Neural progenitor cell (in vitro differentiated cells): Measurements from ENCODE around the gene RAB11B.

Experiments used
- EZH2 ChIP-seq: fragments of 200-600 bp; sonication (generic); IDR thresholded peaks from 2 replicates; pipeline ENCODE4 v1.6.1; 2017; ENCODE audit warnings: antibody characterized with exemption, mild to moderate bottlenecking, moderate library complexity
- TF ChIP-seq, protein P1 (sequence below): fragments of 200-600 bp; sonication (generic); IDR thresholded peaks from 2 replicates; pipeline ENCODE4 v1.5.1; 2017; ENCODE audit warnings: antibody characterized with exemption, mild to moderate bottlenecking

DNA sequence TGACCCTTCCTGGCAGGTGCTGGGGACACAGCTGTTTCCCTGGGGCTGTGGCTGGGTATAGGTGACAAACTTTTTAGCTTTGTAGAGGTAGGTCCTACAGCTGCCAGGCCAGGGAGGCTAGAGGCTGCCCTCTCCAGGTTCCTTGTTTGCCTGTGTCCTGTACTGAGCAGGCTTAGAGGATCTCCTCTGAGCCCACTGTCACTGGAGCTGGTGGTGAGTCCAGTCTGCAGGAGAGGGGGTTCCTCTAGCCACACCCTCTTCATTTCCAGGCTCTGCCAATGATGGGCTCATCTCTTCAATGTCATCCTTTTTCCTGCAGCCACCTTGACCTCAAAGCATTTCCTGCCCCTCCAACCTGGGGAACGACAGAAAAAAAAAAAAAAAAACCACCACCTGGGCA, 12.6 kb upstream of the RAB11B start:
- TF ChIP-seq, protein P1, sequence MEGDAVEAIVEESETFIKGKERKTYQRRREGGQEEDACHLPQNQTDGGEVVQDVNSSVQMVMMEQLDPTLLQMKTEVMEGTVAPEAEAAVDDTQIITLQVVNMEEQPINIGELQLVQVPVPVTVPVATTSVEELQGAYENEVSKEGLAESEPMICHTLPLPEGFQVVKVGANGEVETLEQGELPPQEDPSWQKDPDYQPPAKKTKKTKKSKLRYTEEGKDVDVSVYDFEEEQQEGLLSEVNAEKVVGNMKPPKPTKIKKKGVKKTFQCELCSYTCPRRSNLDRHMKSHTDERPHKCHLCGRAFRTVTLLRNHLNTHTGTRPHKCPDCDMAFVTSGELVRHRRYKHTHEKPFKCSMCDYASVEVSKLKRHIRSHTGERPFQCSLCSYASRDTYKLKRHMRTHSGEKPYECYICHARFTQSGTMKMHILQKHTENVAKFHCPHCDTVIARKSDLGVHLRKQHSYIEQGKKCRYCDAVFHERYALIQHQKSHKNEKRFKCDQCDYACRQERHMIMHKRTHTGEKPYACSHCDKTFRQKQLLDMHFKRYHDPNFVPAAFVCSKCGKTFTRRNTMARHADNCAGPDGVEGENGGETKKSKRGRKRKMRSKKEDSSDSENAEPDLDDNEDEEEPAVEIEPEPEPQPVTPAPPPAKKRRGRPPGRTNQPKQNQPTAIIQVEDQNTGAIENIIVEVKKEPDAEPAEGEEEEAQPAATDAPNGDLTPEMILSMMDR = no peak
- no peak for TF ChIP-seq EZH2
